ENCODE data around the gene RYR1.

- TF ChIP-seq POLR2A (IDR thresholded peaks at IDR 0.05) (no peak), CTCF (IDR thresholded peaks at IDR 0.05) (no peak)
Measured at GRCh38 chr19:38502410-38503076, 69.1 kb downstream of the RYR1 start.
